Esophagus muscularis mucosa (tissue), 3 donors: ENCODE results near the gene ING2.

Experiments used
- POLR2AphosphoS5 ChIP-seq, 2 donors: sonication (generic); formaldehyde crosslinking; IDR thresholded peaks; one replicate each; pipeline ENCODE4 v1.6.1; 2017; ENCODE audit warnings: antibody characterized with exemption in 2 of 2
- TF ChIP-seq, protein P1 (sequence below), 3 experiments: fragments of 200-600 bp in 2 of 3; fragments of 450-650 bp in 1 of 3; sonication (generic) in 2 of 3; IDR thresholded peaks; one replicate each; pipeline ENCODE4 v1.5.1; 2017 to 2019; ENCODE audit warnings: antibody characterized with exemption in 3 of 3, mild to moderate bottlenecking in 2 of 3, moderate library complexity in 1 of 3

DNA sequence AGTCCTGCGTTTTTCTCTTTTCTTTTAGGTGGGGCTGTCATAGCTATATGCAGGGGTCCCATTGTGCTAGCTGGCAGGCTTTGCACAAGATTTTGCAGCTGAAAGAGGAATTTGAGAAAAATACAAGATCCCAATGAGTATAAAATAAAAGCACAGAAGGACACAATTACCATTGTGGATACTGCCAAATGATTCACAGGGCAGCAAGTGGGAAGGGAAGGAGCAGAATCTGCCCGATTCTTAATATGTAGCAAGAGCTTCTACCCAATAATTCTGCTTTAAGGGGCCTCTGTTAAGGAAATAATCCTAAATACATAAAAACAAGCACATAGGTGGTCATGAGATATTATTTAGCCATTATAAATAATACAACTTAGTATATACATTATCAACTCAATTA is 25.9 kb upstream of the ING2 start:
- TF ChIP-seq, protein P1, sequence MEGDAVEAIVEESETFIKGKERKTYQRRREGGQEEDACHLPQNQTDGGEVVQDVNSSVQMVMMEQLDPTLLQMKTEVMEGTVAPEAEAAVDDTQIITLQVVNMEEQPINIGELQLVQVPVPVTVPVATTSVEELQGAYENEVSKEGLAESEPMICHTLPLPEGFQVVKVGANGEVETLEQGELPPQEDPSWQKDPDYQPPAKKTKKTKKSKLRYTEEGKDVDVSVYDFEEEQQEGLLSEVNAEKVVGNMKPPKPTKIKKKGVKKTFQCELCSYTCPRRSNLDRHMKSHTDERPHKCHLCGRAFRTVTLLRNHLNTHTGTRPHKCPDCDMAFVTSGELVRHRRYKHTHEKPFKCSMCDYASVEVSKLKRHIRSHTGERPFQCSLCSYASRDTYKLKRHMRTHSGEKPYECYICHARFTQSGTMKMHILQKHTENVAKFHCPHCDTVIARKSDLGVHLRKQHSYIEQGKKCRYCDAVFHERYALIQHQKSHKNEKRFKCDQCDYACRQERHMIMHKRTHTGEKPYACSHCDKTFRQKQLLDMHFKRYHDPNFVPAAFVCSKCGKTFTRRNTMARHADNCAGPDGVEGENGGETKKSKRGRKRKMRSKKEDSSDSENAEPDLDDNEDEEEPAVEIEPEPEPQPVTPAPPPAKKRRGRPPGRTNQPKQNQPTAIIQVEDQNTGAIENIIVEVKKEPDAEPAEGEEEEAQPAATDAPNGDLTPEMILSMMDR (IDR thresholded peaks at IDR 0.05), result no peak
- TF ChIP-seq POLR2AphosphoS5 (IDR thresholded peaks at IDR 0.05), result no peak
